ENCODE measurements around the gene NAA50. TPM values are rescaled to one million over a fixed set of nuclear protein-coding genes. Genes with fewer than 3 reads are reported as not detected.

The NAA50 gene
- total and polyA plus RNA-seq, 8 donors, result 8.4 to 46.2 (median 34.5) TPM

DNA sequence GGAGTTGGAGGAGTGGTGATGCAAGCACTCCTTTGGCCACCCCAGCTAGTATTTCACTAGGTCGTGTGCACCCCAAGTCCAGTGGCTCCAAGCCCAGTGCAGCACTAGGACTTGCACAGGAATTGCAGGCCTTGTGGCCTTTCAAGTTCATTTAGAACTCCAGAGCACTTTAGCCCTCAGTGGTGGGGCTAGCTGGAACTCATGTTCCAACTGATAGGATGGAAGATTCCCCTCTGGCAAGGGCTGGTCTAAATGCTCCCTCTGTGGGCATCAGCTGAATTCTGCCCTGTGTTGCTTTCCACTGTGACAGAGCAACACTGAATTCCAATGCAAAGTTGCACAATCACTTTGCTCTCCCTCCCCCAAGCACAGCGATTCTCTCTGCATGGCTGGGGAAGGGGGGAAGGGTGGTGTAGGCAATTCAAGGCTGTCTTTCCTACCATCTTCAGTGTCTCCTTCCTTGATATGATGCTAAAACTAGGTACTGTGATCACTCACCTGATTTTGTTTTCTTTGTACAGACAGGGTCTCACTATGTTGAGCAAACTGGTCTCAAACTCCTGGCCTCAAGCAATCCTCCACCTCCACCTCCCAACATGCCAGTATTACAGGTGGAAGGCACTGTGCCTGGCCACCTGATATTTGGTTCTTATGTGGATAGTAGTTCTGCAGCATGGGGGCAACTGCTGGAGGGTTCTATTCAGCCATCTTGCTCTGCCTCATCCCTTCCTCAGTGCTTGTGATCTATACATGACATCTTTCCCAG is 59.9 kb downstream of the NAA50 start:
- no peak overlapping the region for H3K4me3 ChIP-seq
- no peak overlapping the region for H3K27ac ChIP-seq
- peaks cover 1 to 7% (median 3%) of the 10 kb centered on the region in 3 donors for H3K4me1 ChIP-seq
- no peaks in the 10 kb centered on the region for H3K36me3 ChIP-seq
- DNase-seq, result no peak
- no peaks in the 10 kb centered on the region for H3K27me3 ChIP-seq
- H3K9me3 ChIP-seq, result no peaks in the 10 kb centered on the region
- peak in 3 of 4 donors; percentile 61 to 64 (median 62) for ATAC-seq
- 56 to 66% methylated on average over 2 of the region's 2 CpGs for WGBS, 2 donors
- TF ChIP-seq, protein P1, sequence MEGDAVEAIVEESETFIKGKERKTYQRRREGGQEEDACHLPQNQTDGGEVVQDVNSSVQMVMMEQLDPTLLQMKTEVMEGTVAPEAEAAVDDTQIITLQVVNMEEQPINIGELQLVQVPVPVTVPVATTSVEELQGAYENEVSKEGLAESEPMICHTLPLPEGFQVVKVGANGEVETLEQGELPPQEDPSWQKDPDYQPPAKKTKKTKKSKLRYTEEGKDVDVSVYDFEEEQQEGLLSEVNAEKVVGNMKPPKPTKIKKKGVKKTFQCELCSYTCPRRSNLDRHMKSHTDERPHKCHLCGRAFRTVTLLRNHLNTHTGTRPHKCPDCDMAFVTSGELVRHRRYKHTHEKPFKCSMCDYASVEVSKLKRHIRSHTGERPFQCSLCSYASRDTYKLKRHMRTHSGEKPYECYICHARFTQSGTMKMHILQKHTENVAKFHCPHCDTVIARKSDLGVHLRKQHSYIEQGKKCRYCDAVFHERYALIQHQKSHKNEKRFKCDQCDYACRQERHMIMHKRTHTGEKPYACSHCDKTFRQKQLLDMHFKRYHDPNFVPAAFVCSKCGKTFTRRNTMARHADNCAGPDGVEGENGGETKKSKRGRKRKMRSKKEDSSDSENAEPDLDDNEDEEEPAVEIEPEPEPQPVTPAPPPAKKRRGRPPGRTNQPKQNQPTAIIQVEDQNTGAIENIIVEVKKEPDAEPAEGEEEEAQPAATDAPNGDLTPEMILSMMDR (IDR thresholded peaks at IDR 0.05), result no peak
- FAIRE-seq, result no peak
- intact Hi-C loops (cut with DNase I), result no loop called here

DNA sequence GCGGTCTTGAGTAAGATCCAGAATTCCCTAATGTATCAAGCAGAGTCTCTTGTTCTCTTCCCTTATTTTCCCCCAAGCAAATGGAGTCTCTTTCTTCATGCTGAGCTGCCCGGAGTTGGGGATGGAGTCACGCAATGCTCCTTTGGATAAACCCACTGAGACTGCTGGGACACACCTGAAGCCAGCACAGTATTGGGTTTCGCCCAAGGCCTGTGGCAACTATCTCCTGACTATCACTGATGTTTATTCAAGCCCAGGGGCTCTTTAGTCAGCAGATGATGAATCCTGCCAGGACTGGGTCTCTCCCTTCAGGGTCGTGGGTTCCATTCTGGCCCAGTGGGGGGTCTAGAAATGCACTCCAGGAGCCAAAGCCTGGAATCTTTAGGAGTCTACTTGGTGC is 60.9 kb downstream of the NAA50 start:
- no peak for FAIRE-seq
- no peak for ATAC-seq
- H3K9me3 ChIP-seq, result no peaks in the 10 kb centered on the region
- TF ChIP-seq, protein P1 (IDR thresholded peaks at IDR 0.05), result no peak
- 80 to 84% methylated on average over 5 of the region's 5 CpGs for WGBS, 2 donors
- H3K4me1 ChIP-seq, result no peaks in the 10 kb centered on the region
- H3K4me3 ChIP-seq, result no peak overlapping the region
- no peaks in the 10 kb centered on the region for H3K27me3 ChIP-seq
- intact Hi-C loops (cut with DNase I), result no loop called here
- H3K36me3 ChIP-seq, result no peaks in the 10 kb centered on the region
- H3K27ac ChIP-seq, result no peak overlapping the region
- no peak for DNase-seq

DNA sequence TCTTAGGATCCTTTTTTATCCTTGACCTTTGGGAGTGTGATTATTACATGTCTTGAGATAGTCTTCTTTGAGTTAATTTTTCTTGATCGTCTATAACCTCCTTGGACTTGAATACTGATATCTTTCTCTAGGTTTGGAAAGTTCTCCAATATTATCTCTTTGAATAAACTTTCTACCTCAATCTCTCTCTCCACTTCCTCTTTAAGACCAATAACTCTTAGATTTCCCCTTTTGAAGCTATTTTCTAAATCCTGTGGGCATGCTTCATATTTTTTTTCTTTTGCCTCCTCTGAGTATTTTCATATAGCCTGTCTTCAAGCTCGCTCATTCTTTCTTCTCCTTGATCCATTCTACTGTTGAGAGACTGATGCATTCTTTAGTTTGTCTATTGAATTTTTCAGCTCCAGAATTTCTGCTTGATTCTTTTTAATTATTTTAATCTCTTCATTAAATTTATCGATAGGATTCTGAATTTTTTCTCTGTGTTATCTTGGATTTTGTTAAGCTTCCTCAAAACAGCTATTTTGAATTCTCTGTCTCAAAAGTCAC is 61.7 kb downstream of the NAA50 start:
- Histone ChIP-seq H3K9me3 (no peaks in the 10 kb centered on the region), H3K36me3 (no peaks in the 10 kb centered on the region), H3K4me1 (no peaks in the 10 kb centered on the region), H3K4me3 (no peak overlapping the region), H3K27me3 (no peaks in the 10 kb centered on the region), H3K27ac (no peak overlapping the region)
- WGBS, 2 donors, result 82 to 90% methylated on average over 3 of the region's 3 CpGs
- DNase-seq (no peak), ATAC-seq (no peak), FAIRE-seq (no peak)
- TF ChIP-seq, protein P1 (IDR thresholded peaks at IDR 0.05), result no peak
- intact Hi-C loops (cut with DNase I), result no loop called here

DNA sequence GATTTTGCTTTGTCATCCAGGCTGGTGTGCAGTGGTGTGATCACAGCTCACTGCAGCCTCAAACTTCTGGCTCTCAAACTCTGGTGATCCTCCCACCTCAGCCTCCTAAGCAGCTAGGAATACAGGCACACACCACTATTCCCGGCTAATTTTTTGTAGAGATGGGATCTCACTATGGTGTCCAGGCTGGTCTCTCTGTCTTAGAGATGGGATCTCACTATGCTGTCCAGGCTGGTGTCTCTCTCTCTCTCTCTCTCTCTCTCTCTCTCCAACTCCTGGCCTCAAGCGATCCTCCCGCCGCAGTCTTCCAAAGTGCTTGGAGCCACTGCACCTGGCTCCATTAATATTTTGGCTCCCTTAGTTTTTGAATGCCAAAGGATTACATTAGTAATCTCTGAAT is 67.3 kb downstream of the NAA50 start:
- no peak for ATAC-seq
- no peaks in the 10 kb centered on the region for H3K9me3 ChIP-seq
- no peak overlapping the region for H3K4me3 ChIP-seq
- WGBS, 2 donors, result 99 to 100% methylated on average over 4 of the region's 4 CpGs
- no peak for DNase-seq
- TF ChIP-seq, protein P1 (IDR thresholded peaks at IDR 0.05), result no peak
- no peaks in the 10 kb centered on the region for H3K27me3 ChIP-seq
- H3K36me3 ChIP-seq, result no peaks in the 10 kb centered on the region
- intact Hi-C loops (cut with DNase I), result no loop called here
- peaks cover 0 to 4% (median 0%) of the 10 kb centered on the region in 3 donors for H3K4me1 ChIP-seq
- no peak overlapping the region for H3K27ac ChIP-seq
- no peak for FAIRE-seq

DNA sequence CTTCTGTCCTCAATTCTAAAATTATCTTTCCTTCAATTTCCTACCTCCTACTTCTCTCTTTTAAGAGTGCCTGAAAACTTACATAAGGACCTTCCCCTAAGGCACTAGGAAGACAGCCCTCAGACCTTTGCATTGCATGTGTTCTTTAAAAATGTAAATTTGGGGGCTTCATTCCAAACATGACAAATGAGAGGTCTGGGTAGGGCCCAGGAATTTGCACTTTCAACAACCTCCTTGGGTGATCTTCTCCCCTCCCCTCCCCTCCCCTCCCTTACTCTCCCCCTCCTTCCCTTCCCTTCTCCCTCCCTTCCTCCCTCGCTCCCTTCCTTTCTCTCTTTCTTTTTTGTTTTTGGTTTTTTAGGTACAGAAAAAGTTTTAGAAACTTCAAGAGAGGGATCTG is 68.3 kb downstream of the NAA50 start:
- no peak for DNase-seq
- FAIRE-seq, result no peak
- Histone ChIP-seq H3K9me3 (no peaks in the 10 kb centered on the region), H3K4me1 (peaks cover 0 to 6% (median 0%) of the 10 kb centered on the region in 3 donors), H3K36me3 (no peaks in the 10 kb centered on the region), H3K4me3 (no peak overlapping the region), H3K27me3 (no peaks in the 10 kb centered on the region), H3K27ac (no peak overlapping the region)
- ATAC-seq, result no peak
- intact Hi-C loops (cut with DNase I), result no loop called here
- 88 to 94% methylated on average over 1 of the region's 1 CpG for WGBS, 2 donors
- TF ChIP-seq, protein P1 (IDR thresholded peaks at IDR 0.05), result no peak

Measured in pancreas (tissue), 10 donors.